Measurements from ENCODE around the gene UGDH. TPM values are rescaled to one million over a fixed set of nuclear protein-coding genes. Genes with fewer than 3 reads are reported as not detected.
"Not testable (repeated sequence)": the region's sequence is repeated elsewhere in the genome, so short reads cannot be mapped to it uniquely, and the experiment has no call there.

Gene UGDH
- total and polyA plus RNA-seq, 4 donors = 50.7 to 58.0 (median 54.1) TPM

- peaks cover 23% of the 10 kb centered on the region for H3K36me3 ChIP-seq (ENCODE audit: control insufficient read depth, insufficient read depth, low read length)
- WGBS (ENCODE audit: insufficient coverage) = 0% methylated on average over 49 of the region's 55 CpGs
Observed at GRCh38 chr4:39458505-39459300, 68.5 kb downstream of the UGDH start, which contains the start of the genes LIAS and RPL9. LIAS (plus strand) TSS chr4:39459056; CDS start chr4:39459118, 62 bp downstream. RPL9 (minus strand) TSS chr4:39458922; CDS start chr4:39458439, 483 bp downstream.

GRCh38 chr4:39458161-39458504, 69.1 kb downstream of the UGDH start:
- not testable (repeated sequence) for H3K27me3 ChIP-seq (ENCODE audit: control insufficient read depth, insufficient read depth, low read length); DNase-seq (ENCODE audit: low read depth in 4 of 6, low spot score in 6 of 6); H3K9me3 ChIP-seq (ENCODE audit: control insufficient read depth, insufficient read depth, low read length)
- Histone ChIP-seq H3K27ac (ENCODE audit: low read depth, low read length) (peak overlapping the region; percentile 99), H3K4me1 (ENCODE audit: control insufficient read depth, insufficient read depth, low read length) (peaks cover 15% of the 10 kb centered on the region), H3K36me3 (ENCODE audit: control insufficient read depth, insufficient read depth, low read length) (peaks cover 24% of the 10 kb centered on the region), H3K4me3 (ENCODE audit: low read depth, low read length) (peak overlapping the region; percentile 99)
- 0% methylated on average over 10 of the region's 13 CpGs for WGBS (ENCODE audit: insufficient coverage)

More at GRCh38 chr4:39458505-39459300, 68.5 kb downstream of the UGDH start, which contains the start of the genes LIAS and RPL9:
- Histone ChIP-seq H3K4me1 (ENCODE audit: control insufficient read depth, insufficient read depth, low read length) (peaks cover 15% of the 10 kb centered on the region), H3K27me3 (ENCODE audit: control insufficient read depth, insufficient read depth, low read length) (no peaks in the 10 kb centered on the region), H3K4me3 (ENCODE audit: low read depth, low read length) (peak within 1 kb of the TSS; percentile 99), H3K27ac (ENCODE audit: low read depth, low read length) (peak within 1 kb of the TSS; percentile 99), H3K9me3 (ENCODE audit: control insufficient read depth, insufficient read depth, low read length) (no peaks in the 10 kb centered on the region)
- DNase-seq (ENCODE audit: low read depth in 4 of 6, low spot score in 6 of 6) = peak; percentile 96 to 99 (median 98)

- Histone ChIP-seq H3K4me1 (ENCODE audit: control insufficient read depth, insufficient read depth, low read length) (peaks cover 15% of the 10 kb centered on the region), H3K27ac (ENCODE audit: low read depth, low read length) (no peak overlapping the region), H3K36me3 (ENCODE audit: control insufficient read depth, insufficient read depth, low read length) (peaks cover 27% of the 10 kb centered on the region)
Observed at GRCh38 chr4:39456946-39457763, 70.1 kb downstream of the UGDH start.

GRCh38 chr4:39455486-39455885, 71.8 kb downstream of the UGDH start:
- no peaks in the 10 kb centered on the region for H3K27me3 ChIP-seq (ENCODE audit: control insufficient read depth, insufficient read depth, low read length)
- peaks cover 33% of the 10 kb centered on the region for H3K36me3 ChIP-seq (ENCODE audit: control insufficient read depth, insufficient read depth, low read length)
- H3K27ac ChIP-seq (ENCODE audit: low read depth, low read length) = no peak overlapping the region
- no peak overlapping the region for H3K4me3 ChIP-seq (ENCODE audit: low read depth, low read length)
- no peak for DNase-seq (ENCODE audit: low read depth in 4 of 6, low spot score in 6 of 6)
- H3K9me3 ChIP-seq (ENCODE audit: control insufficient read depth, insufficient read depth, low read length) = no peaks in the 10 kb centered on the region
- 92% methylated on average over 2 of the region's 6 CpGs for WGBS (ENCODE audit: insufficient coverage)
- peaks cover 15% of the 10 kb centered on the region for H3K4me1 ChIP-seq (ENCODE audit: control insufficient read depth, insufficient read depth, low read length)

More at GRCh38 chr4:39456946-39457763, 70.1 kb downstream of the UGDH start:
- Histone ChIP-seq H3K27me3 (ENCODE audit: control insufficient read depth, insufficient read depth, low read length) (no peaks in the 10 kb centered on the region), H3K4me3 (ENCODE audit: low read depth, low read length) (peak overlapping the region; percentile 99), H3K9me3 (ENCODE audit: control insufficient read depth, insufficient read depth, low read length) (no peaks in the 10 kb centered on the region)
- no peak for DNase-seq (ENCODE audit: low read depth in 4 of 6, low spot score in 6 of 6)
- 84% methylated on average over 7 of the region's 10 CpGs for WGBS (ENCODE audit: insufficient coverage)

GRCh38 chr4:39453738-39454137, 73.5 kb downstream of the UGDH start:
- no CpG with 5 or more reads among the region's 2 CpGs for WGBS (ENCODE audit: insufficient coverage)
- no peaks in the 10 kb centered on the region for H3K27me3 ChIP-seq (ENCODE audit: control insufficient read depth, insufficient read depth, low read length)
- H3K9me3 ChIP-seq (ENCODE audit: control insufficient read depth, insufficient read depth, low read length) = no peaks in the 10 kb centered on the region
- no peak overlapping the region for H3K27ac ChIP-seq (ENCODE audit: low read depth, low read length)
- no peak for DNase-seq (ENCODE audit: low read depth in 4 of 6, low spot score in 6 of 6)
- peaks cover 35% of the 10 kb centered on the region for H3K36me3 ChIP-seq (ENCODE audit: control insufficient read depth, insufficient read depth, low read length)
- H3K4me3 ChIP-seq (ENCODE audit: low read depth, low read length) = no peak overlapping the region
- peaks cover 4% of the 10 kb centered on the region for H3K4me1 ChIP-seq (ENCODE audit: control insufficient read depth, insufficient read depth, low read length)

GRCh38 chr4:39452860-39453587, 74.2 kb downstream of the UGDH start:
- H3K4me3 ChIP-seq (ENCODE audit: low read depth, low read length) = no peak overlapping the region
- H3K36me3 ChIP-seq (ENCODE audit: control insufficient read depth, insufficient read depth, low read length) = peaks cover 35% of the 10 kb centered on the region
- no peak for DNase-seq (ENCODE audit: low read depth in 4 of 6, low spot score in 6 of 6)
- no peaks in the 10 kb centered on the region for H3K9me3 ChIP-seq (ENCODE audit: control insufficient read depth, insufficient read depth, low read length)
- peaks cover 4% of the 10 kb centered on the region for H3K4me1 ChIP-seq (ENCODE audit: control insufficient read depth, insufficient read depth, low read length)
- H3K27ac ChIP-seq (ENCODE audit: low read depth, low read length) = no peak overlapping the region
- no CpG with 5 or more reads among the region's 11 CpGs for WGBS (ENCODE audit: insufficient coverage)
- no peaks in the 10 kb centered on the region for H3K27me3 ChIP-seq (ENCODE audit: control insufficient read depth, insufficient read depth, low read length)

GRCh38 chr4:39452153-39452859, 74.9 kb downstream of the UGDH start:
- 93% methylated on average over 4 of the region's 6 CpGs for WGBS (ENCODE audit: insufficient coverage)
- peaks cover 5% of the 10 kb centered on the region for H3K4me1 ChIP-seq (ENCODE audit: control insufficient read depth, insufficient read depth, low read length)
- no peak overlapping the region for H3K27ac ChIP-seq (ENCODE audit: low read depth, low read length)
- H3K9me3 ChIP-seq (ENCODE audit: control insufficient read depth, insufficient read depth, low read length) = no peaks in the 10 kb centered on the region
- peaks cover 34% of the 10 kb centered on the region for H3K36me3 ChIP-seq (ENCODE audit: control insufficient read depth, insufficient read depth, low read length)
- DNase-seq (ENCODE audit: low read depth in 4 of 6, low spot score in 6 of 6) = no peak
- H3K4me3 ChIP-seq (ENCODE audit: low read depth, low read length) = no peak overlapping the region
- no peaks in the 10 kb centered on the region for H3K27me3 ChIP-seq (ENCODE audit: control insufficient read depth, insufficient read depth, low read length)

GRCh38 chr4:39451423-39452023, 75.7 kb downstream of the UGDH start:
- H3K4me1 ChIP-seq (ENCODE audit: control insufficient read depth, insufficient read depth, low read length) = peaks cover 9% of the 10 kb centered on the region
- WGBS (ENCODE audit: insufficient coverage) = 93% methylated on average over 3 of the region's 6 CpGs
- H3K27me3 ChIP-seq (ENCODE audit: control insufficient read depth, insufficient read depth, low read length) = peaks cover 2% of the 10 kb centered on the region
- H3K27ac ChIP-seq (ENCODE audit: low read depth, low read length) = no peak overlapping the region
- H3K9me3 ChIP-seq (ENCODE audit: control insufficient read depth, insufficient read depth, low read length) = no peaks in the 10 kb centered on the region
- H3K36me3 ChIP-seq (ENCODE audit: control insufficient read depth, insufficient read depth, low read length) = peaks cover 29% of the 10 kb centered on the region
- DNase-seq (ENCODE audit: low read depth in 4 of 6, low spot score in 6 of 6) = no peak
- no peak overlapping the region for H3K4me3 ChIP-seq (ENCODE audit: low read depth, low read length)

Measured in spinal cord (tissue), 10 donors.